Type B pancreatic cell (in vitro differentiated cells): ENCODE results near the gene PRDM4. TPM values are rescaled to one million over a fixed set of nuclear protein-coding genes. Genes with fewer than 3 reads are reported as not detected.
"Not testable (repeated sequence)": the region's sequence is repeated elsewhere in the genome, so short reads cannot be mapped to it uniquely, and the experiment has no call there.

Experiments
- DNase-seq: peaks from one replicate; pipeline ENCODE4 v3.0.0; 2021; ENCODE audit warnings: mixed read lengths; ENCODE audit not compliant: unreplicated experiment; ENCODE audit errors: extremely low spot score
- H3K27ac Mint-ChIP-seq: 2 replicates; pipeline ENCODE4 v1.8.0; 2021; ENCODE audit warnings: mild to moderate bottlenecking, mixed read lengths
- H3K27me3 Mint-ChIP-seq: 2 replicates; pipeline ENCODE4 v1.8.0; 2021; ENCODE audit warnings: mixed read lengths
- H3K36me3 Mint-ChIP-seq: 2 replicates; pipeline ENCODE4 v1.8.0; 2021; ENCODE audit warnings: mixed read lengths
- H3K4me1 Mint-ChIP-seq: one replicate; pipeline ENCODE4 v1.8.0; 2021; ENCODE audit warnings: mixed read lengths; ENCODE audit not compliant: unreplicated experiment
- H3K4me3 Mint-ChIP-seq: 2 replicates; pipeline ENCODE4 v1.8.0; 2021; ENCODE audit warnings: mild to moderate bottlenecking, mixed read lengths
- H3K9me3 Mint-ChIP-seq: 2 replicates; pipeline ENCODE4 v1.8.0; 2021; ENCODE audit warnings: mixed read lengths
- CTCF ChIP-seq: fragments of 200-600 bp; sonication (generic); conservative IDR thresholded peaks from 2 replicates; pipeline ENCODE4 v1.5.0; 2021; ENCODE audit warnings: antibody characterized with exemption, mild to moderate bottlenecking
- total RNA-seq: library from RNA; stranded (reverse); gene quantifications from 2 replicates; pipeline ENCODE4 v1.2.1, GENCODE V29; 2021; ENCODE audit warnings: low replicate concordance

Gene PRDM4
- total RNA-seq, 1 donor from 2014 or later = 38.9 TPM

- no peak overlapping the region for H3K27ac Mint-ChIP-seq
- no peaks in the 10 kb centered on the region for H3K9me3 Mint-ChIP-seq
- H3K4me3 Mint-ChIP-seq = no peak overlapping the region
These were observed 29.6 kb downstream of the PRDM4 start for GRCh38 chr12:107731366-107731765.

GRCh38 chr12:107730618-107731341 lies 30.2 kb downstream of the PRDM4 start:
- Mint-ChIP-seq H3K27ac (no peak overlapping the region), H3K4me3 (no peak overlapping the region), H3K27me3 (no peaks in the 10 kb centered on the region), H3K4me1 (no peaks in the 10 kb centered on the region), H3K36me3 (peaks cover 12% of the 10 kb centered on the region), H3K9me3 (no peaks in the 10 kb centered on the region)
- DNase-seq = no peak
- no peak for TF ChIP-seq CTCF

More at GRCh38 chr12:107731366-107731765, 29.6 kb downstream of the PRDM4 start:
- TF ChIP-seq CTCF = no peak
- peaks cover 17% of the 10 kb centered on the region for H3K36me3 Mint-ChIP-seq
- no peaks in the 10 kb centered on the region for H3K27me3 Mint-ChIP-seq
- H3K4me1 Mint-ChIP-seq = no peaks in the 10 kb centered on the region
- no peak for DNase-seq

GRCh38 chr12:107727742-107728141 lies 33.2 kb downstream of the PRDM4 start:
- H3K36me3 Mint-ChIP-seq = not testable (repeated sequence)

GRCh38 chr12:107727327-107727726 lies 33.6 kb downstream of the PRDM4 start:
- not testable (repeated sequence) for H3K9me3 Mint-ChIP-seq, H3K36me3 Mint-ChIP-seq, H3K4me1 Mint-ChIP-seq, H3K4me3 Mint-ChIP-seq, DNase-seq, H3K27ac Mint-ChIP-seq, H3K27me3 Mint-ChIP-seq

More at GRCh38 chr12:107727742-107728141, 33.2 kb downstream of the PRDM4 start:
- not testable (repeated sequence) for H3K4me1 Mint-ChIP-seq, H3K27ac Mint-ChIP-seq, H3K4me3 Mint-ChIP-seq, DNase-seq, H3K9me3 Mint-ChIP-seq, H3K27me3 Mint-ChIP-seq

- H3K9me3 Mint-ChIP-seq = peaks cover 4% of the 10 kb centered on the region
- no peak overlapping the region for H3K27ac Mint-ChIP-seq
- no peaks in the 10 kb centered on the region for H3K4me1 Mint-ChIP-seq
- TF ChIP-seq CTCF = no peak
- DNase-seq = no peak
- H3K4me3 Mint-ChIP-seq = no peak overlapping the region
- no peaks in the 10 kb centered on the region for H3K27me3 Mint-ChIP-seq
- H3K36me3 Mint-ChIP-seq = peaks cover 20% of the 10 kb centered on the region
These were observed 42.3 kb downstream of the PRDM4 start for GRCh38 chr12:107718606-107719005.

- peaks cover 4% of the 10 kb centered on the region for H3K9me3 Mint-ChIP-seq
- TF ChIP-seq CTCF = no peak
- DNase-seq = no peak
- H3K27me3 Mint-ChIP-seq = no peaks in the 10 kb centered on the region
- no peak overlapping the region for H3K4me3 Mint-ChIP-seq
- no peaks in the 10 kb centered on the region for H3K4me1 Mint-ChIP-seq
- H3K27ac Mint-ChIP-seq = no peak overlapping the region
- peaks cover 28% of the 10 kb centered on the region for H3K36me3 Mint-ChIP-seq
These were observed 45.2 kb downstream of the PRDM4 start for GRCh38 chr12:107715780-107716179.

- H3K4me3 Mint-ChIP-seq, H3K4me1 Mint-ChIP-seq, H3K9me3 Mint-ChIP-seq, H3K27ac Mint-ChIP-seq, H3K27me3 Mint-ChIP-seq, DNase-seq: not testable (repeated sequence)
- peaks cover 54% of the 10 kb centered on the region for H3K36me3 Mint-ChIP-seq
These were observed 55.4 kb downstream of the PRDM4 start for GRCh38 chr12:107705522-107705921.
